ENCODE data around the gene NEDD8. TPM values are rescaled to one million over a fixed set of nuclear protein-coding genes. Genes with fewer than 3 reads are reported as not detected.

Gene NEDD8
- total RNA-seq, 2 experiments from 2014 or later, result 42.0 to 43.5 TPM

DNA sequence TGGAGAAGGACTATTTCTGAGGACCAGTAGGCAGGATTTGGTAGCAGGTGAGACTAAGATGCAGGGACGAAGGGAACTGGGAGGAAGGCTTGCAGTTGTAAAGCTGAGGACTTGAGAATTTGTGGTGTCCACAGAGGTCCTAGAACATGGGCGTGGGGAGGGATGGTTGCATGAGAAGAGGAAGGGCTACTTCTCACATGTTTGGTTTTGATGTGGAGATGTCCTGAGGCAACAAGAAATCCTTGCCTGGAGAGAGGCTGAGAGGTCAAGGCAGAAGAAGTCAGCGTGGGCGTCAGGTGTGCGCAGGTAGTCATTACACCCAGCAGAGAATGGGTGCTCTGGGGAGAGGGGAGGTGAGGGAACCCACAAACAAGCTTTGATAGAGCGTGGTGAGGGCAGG lies 44.9 kb upstream of the NEDD8 start:
- Mint-ChIP-seq H3K27ac (peak overlapping the region; percentile 37), H3K4me3 (no peak overlapping the region), H3K4me1 (ENCODE audit: low read depth) (peaks cover 56% of the 10 kb centered on the region), H3K9me3 (no peaks in the 10 kb centered on the region), H3K27me3 (no peaks in the 10 kb centered on the region), H3K36me3 (ENCODE audit: low read depth) (no peaks in the 10 kb centered on the region)
- POLR2A ChIA-PET, result no interaction called here
- CTCF ChIA-PET, result no interaction called here
- Histone ChIP-seq H3K4me1 (ENCODE audit: insufficient read depth, low read length) (peaks cover 56% of the 10 kb centered on the region), H3K27me3 (ENCODE audit: control insufficient read depth in 1 of 2, insufficient read depth in 2 of 2, low read length in 2 of 2) (no peaks in the 10 kb centered on the region), H3K27ac (ENCODE audit: low read depth in 1 of 2, low read length in 2 of 2) (no peak overlapping the region), H3K9me3 (ENCODE audit: control insufficient read depth in 1 of 2, insufficient read depth in 1 of 2, low read length in 2 of 2) (no peaks in the 10 kb centered on the region), H3K4me3 (ENCODE audit: low read length) (no peak overlapping the region), H3K36me3 (ENCODE audit: insufficient read depth, low read length) (no peaks in the 10 kb centered on the region)
- no peak for ATAC-seq (ENCODE audit: poor library complexity)
- TF ChIP-seq CTCF (IDR thresholded peaks at IDR 0.05), result no peak
- no peak for DNase-seq
- intact Hi-C loops (cut with DNase I, micrococcal nuclease), result no loop called here

DNA sequence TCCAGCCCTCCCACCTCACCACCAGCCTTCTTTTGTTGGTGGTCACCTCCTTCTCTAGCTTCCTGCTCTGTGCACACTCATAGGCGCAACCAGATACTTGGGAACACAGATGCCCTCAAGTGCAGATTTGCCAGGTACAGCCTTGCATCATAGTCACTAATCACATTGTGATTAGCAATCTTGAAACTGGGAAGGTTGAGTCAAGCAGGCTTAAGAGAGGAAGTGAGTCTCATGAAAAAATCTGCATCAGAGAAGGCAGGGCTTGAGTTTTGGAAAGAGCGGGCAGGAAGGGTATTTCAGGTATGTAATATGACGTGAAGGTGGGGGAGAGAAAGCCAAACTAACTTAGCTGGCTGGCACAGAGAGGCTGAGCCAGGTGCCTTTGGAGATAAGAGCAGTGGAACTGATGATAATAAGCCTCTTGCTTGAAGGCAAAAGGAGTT lies 42.0 kb upstream of the NEDD8 start:
- peaks cover 58% of the 10 kb centered on the region for H3K4me1 ChIP-seq (ENCODE audit: insufficient read depth, low read length)
- CTCF ChIA-PET, result interaction anchor here (0.7 to 1.5 kb wide), 6 partner anchors 23 to 165 kb away, joined by 3 to 8 read pairs (median 4); partner anchors contain the start of genes CIDEB, LTB4R and TINF2
- no peak for TF ChIP-seq CTCF (IDR thresholded peaks at IDR 0.05)

DNA sequence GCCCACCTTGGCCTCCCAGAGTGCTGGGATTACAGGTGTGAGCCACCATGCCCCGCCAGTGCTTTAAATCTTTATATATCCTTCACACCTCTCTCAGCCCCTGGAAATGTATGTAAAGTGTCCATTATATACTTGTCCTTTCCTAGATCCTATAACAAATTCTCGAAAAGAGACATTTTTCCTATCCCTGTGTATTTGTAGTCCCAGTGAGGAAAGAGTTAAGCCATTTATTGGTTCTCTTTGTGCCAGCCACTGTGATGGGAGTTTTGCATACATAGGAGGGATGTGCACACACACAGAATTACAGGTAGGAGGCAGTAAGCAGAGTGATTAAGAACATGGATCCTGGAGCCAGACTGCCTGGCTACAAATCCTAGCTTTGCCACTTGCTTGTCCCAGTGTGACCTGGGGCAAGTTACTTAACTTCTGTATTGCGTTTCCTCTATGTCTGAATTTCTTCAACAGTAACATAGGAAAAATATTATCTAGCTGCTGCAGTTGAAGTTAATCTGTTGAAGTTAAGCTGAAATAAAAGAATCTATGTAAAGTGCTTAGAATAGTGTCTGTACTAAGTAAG lies 41.3 kb upstream of the NEDD8 start:
- H3K4me3 ChIP-seq (ENCODE audit: low read length), result no peak overlapping the region
- peak overlapping the region; percentile 65 for H3K4me3 Mint-ChIP-seq
- H3K36me3 Mint-ChIP-seq (ENCODE audit: low read depth), result peaks cover 23% of the 10 kb centered on the region
- POLR2A ChIA-PET, result interaction anchor here (0.8 to 1.7 kb wide), 8 partner anchors 26 to 193 kb away, joined by 3 to 19 read pairs (median 3); partner anchors contain the start of genes CBLN3, CHMP4A, CIDEB and DHRS1
- H3K4me1 Mint-ChIP-seq (ENCODE audit: low read depth), result peaks cover 54% of the 10 kb centered on the region
- H3K27ac ChIP-seq (ENCODE audit: low read depth in 1 of 2, low read length in 2 of 2), result peak overlapping the region; percentile 37 to 54
- H3K27me3 ChIP-seq (ENCODE audit: control insufficient read depth in 1 of 2, insufficient read depth in 2 of 2, low read length in 2 of 2), result no peaks in the 10 kb centered on the region
- CTCF ChIA-PET, result interaction anchor here (1.0 to 1.5 kb wide), 4 partner anchors 23 to 165 kb away, joined by 3 to 8 read pairs (median 4); partner anchors contain the start of genes CIDEB and TINF2
- peak overlapping the region; percentile 97 for H3K27ac Mint-ChIP-seq
- TF ChIP-seq CTCF (IDR thresholded peaks at IDR 0.05), result no peak
- ATAC-seq (ENCODE audit: poor library complexity) (no peak), DNase-seq (no peak)
- H3K4me1 ChIP-seq (ENCODE audit: insufficient read depth, low read length), result peaks cover 52% of the 10 kb centered on the region
- no peaks in the 10 kb centered on the region for H3K9me3 Mint-ChIP-seq
- H3K9me3 ChIP-seq (ENCODE audit: control insufficient read depth in 1 of 2, insufficient read depth in 1 of 2, low read length in 2 of 2), result no peaks in the 10 kb centered on the region
- H3K36me3 ChIP-seq (ENCODE audit: insufficient read depth, low read length), result peaks cover 12% of the 10 kb centered on the region
- no peaks in the 10 kb centered on the region for H3K27me3 Mint-ChIP-seq
- intact Hi-C loops (cut with DNase I, micrococcal nuclease), result loop anchor here in 1 of 2 experiments (5.0 kb wide), 2 partner anchors 39 to 41 kb away; partner anchors contain the start of genes GMPR2, LTB4R, LTB4R2 and NEDD8

More for the DNA sequence above, 42.0 kb upstream of the NEDD8 start:
- peak in 7 of 14 experiments; percentile 13 to 83 (median 50) for DNase-seq
- no peaks in the 10 kb centered on the region for H3K9me3 ChIP-seq (ENCODE audit: control insufficient read depth in 1 of 2, insufficient read depth in 1 of 2, low read length in 2 of 2)
- H3K36me3 ChIP-seq (ENCODE audit: insufficient read depth, low read length), result peaks cover 6% of the 10 kb centered on the region
- Mint-ChIP-seq H3K4me3 (peak overlapping the region; percentile 1), H3K27ac (peak overlapping the region; percentile 97), H3K36me3 (ENCODE audit: low read depth) (peaks cover 17% of the 10 kb centered on the region), H3K4me1 (ENCODE audit: low read depth) (peaks cover 60% of the 10 kb centered on the region), H3K9me3 (no peaks in the 10 kb centered on the region), H3K27me3 (no peaks in the 10 kb centered on the region)
- POLR2A ChIA-PET, result interaction anchor here (0.8 to 1.7 kb wide), 8 partner anchors 26 to 193 kb away, joined by 3 to 19 read pairs (median 3); partner anchors contain the start of genes CBLN3, CHMP4A, CIDEB and DHRS1
- intact Hi-C loops (cut with DNase I, micrococcal nuclease), result loop anchor here in 1 of 2 experiments (5.0 kb wide), 2 partner anchors 38 to 42 kb away; partner anchors contain the start of genes GMPR2, LTB4R, LTB4R2 and NEDD8
- peak overlapping the region; percentile 37 to 54 for H3K27ac ChIP-seq (ENCODE audit: low read depth in 1 of 2, low read length in 2 of 2)
- no peaks in the 10 kb centered on the region for H3K27me3 ChIP-seq (ENCODE audit: control insufficient read depth in 1 of 2, insufficient read depth in 2 of 2, low read length in 2 of 2)
- ATAC-seq (ENCODE audit: poor library complexity), result peak; percentile 31
- no peak overlapping the region for H3K4me3 ChIP-seq (ENCODE audit: low read length)

Data from CD4-positive, alpha-beta T cell (primary cell).